SK-N-MC (cell line): Measurements from ENCODE around the gene GPR84.

Experiments used
- EZH2 ChIP-seq: fragments of 200-600 bp; sonication (generic); IDR thresholded peaks from one replicate; pipeline ENCODE4 v1.6.1; 2017; ENCODE audit warnings: antibody characterized with exemption
- POLR2AphosphoS5 ChIP-seq: IDR thresholded peaks from 2 replicates; pipeline ENCODE4 v1.6.1; 2012; ENCODE audit warnings: mild to moderate bottlenecking, low read depth, low read length, borderline replicate concordance

- TF ChIP-seq EZH2: no peak
- TF ChIP-seq POLR2AphosphoS5: no peak
Observed at GRCh38 chr12:54370171-54370730, 6.0 kb upstream of the GPR84 start.
